ENCODE measurements around the gene KLF11. TPM values are rescaled to one million over a fixed set of nuclear protein-coding genes. Genes with fewer than 3 reads are reported as not detected.
"Not testable (repeated sequence)": the region's sequence is repeated elsewhere in the genome, so short reads cannot be mapped to it uniquely, and the experiment has no call there.

The KLF11 gene
- total RNA-seq, 1 experiment from 2014 or later, result 11.0 TPM

- no peak for DNase-seq (ENCODE audit: low read depth, low spot score)
- in situ Hi-C loops (cut with HindIII; ENCODE audit: low pct_unique_long_range_greater_than_20kb, low sequenced_read_pairs), result no loop called here
These were observed 40.4 kb downstream of the KLF11 start for GRCh38 chr2:10083692-10084211.

GRCh38 chr2:10084223-10084865 lies 41.0 kb downstream of the KLF11 start:
- in situ Hi-C loops (cut with HindIII; ENCODE audit: low pct_unique_long_range_greater_than_20kb, low sequenced_read_pairs), result no loop called here
- no peak for DNase-seq (ENCODE audit: low read depth, low spot score)

DNA sequence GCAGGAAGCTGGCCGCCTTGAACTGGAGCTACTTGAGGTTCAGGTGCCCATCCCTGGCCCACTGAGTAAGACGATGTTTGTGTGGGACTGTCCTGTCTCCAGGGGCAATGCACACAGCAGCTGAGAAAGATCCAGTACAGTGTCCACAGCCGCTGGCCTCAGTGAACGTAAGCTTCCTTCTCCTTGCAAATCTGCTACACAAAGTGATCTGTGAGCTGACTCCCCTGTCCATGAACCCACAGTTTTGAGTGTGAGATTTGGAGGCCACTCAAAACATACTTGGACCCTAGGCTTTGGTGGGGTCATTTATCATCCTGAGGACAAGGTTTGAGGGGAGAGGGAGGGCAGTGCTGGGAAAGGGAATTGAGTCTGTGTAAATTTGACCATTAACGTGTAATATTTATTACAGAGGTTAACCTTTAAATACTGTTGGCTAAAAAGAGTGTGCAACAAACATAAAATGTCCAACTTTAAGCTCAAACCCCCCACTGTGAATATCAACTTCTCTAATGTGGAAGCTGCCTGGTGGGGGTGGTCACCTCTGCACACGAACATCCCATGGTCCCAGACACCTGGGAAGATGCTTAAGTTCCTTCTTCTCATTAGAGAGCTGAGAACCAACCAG lies 41.8 kb downstream of the KLF11 start:
- in situ Hi-C loops (cut with HindIII; ENCODE audit: low pct_unique_long_range_greater_than_20kb, low sequenced_read_pairs), result no loop called here
- no peak for DNase-seq (ENCODE audit: low read depth, low spot score)

- in situ Hi-C loops (cut with HindIII; ENCODE audit: low pct_unique_long_range_greater_than_20kb, low sequenced_read_pairs), result no loop called here
- no peak for DNase-seq (ENCODE audit: low read depth, low spot score)
These were observed 42.3 kb downstream of the KLF11 start for GRCh38 chr2:10085668-10086059.

DNA sequence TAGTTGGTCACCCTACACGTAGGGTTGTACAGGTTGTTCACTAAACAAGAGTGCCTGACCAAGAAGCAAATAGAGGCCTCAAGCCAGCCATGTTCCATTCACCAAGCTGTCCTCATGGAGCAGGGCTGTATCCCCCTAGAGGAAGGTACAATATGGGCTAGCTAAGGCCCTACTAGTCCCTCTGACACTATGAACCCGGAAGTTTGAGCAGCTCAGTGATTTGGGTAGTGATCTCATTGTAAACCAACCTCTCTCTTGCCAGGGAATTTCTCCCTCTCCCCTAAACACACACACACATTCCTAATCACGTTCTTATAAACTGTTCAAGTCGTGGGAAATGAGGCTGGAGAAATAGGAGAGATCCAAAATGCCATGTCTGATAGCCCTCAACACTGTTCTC lies 43.6 kb downstream of the KLF11 start:
- no peak for DNase-seq (ENCODE audit: low read depth, low spot score)
- in situ Hi-C loops (cut with HindIII; ENCODE audit: low pct_unique_long_range_greater_than_20kb, low sequenced_read_pairs), result no loop called here

GRCh38 chr2:10087360-10087759 lies 44.0 kb downstream of the KLF11 start:
- in situ Hi-C loops (cut with HindIII; ENCODE audit: low pct_unique_long_range_greater_than_20kb, low sequenced_read_pairs), result no loop called here
- no peak for DNase-seq (ENCODE audit: low read depth, low spot score)

DNA sequence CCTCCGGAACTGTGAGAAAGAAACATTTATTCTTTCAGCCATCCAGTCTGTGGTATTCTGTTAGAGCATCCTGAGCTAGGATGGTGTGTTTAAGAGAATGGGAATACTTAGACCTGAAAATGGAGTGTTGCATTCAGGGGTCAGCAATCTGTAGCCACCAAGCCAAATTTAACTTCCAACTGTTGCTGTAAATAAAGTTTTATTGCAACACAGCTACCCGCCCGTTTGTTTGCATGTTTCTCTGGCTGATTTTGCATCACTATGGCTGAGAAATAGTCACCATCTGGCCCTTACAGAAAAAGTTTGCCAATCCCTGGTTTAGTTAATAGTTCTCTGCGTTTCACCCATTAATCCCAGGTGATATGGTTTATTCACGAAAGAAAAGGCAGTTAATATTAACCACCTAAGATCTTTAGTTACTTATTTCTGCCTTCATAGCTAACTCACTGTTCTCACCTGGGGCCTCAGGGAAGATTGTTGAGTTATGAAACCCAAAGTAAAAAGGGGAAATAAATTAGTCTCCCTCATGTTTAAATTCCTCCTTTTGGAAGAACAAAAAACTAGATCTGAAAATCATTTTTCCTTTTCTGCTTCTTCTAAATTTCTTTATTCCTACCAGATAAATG lies 46.3 kb downstream of the KLF11 start:
- in situ Hi-C loops (cut with HindIII; ENCODE audit: low pct_unique_long_range_greater_than_20kb, low sequenced_read_pairs), result no loop called here
- no peak for DNase-seq (ENCODE audit: low read depth, low spot score)

GRCh38 chr2:10091182-10091888 lies 48.0 kb downstream of the KLF11 start:
- in situ Hi-C loops (cut with HindIII; ENCODE audit: low pct_unique_long_range_greater_than_20kb, low sequenced_read_pairs), result no loop called here

DNA sequence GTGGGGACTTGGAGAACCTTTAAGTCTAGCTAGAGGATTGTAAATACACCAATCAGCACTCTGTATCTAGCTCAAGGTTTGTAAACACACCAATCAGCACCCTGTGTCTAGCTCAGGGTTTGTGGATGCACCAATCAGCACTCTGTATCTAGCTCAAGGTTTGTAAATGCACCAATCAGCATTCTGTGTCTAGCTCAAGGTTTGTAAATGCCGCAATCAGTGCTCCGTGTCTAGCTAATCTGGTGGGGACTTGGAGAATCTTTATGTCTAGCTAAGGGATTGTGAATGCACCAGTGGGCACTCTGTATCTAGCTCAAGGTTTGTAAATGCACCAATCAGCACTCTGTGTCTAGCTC lies 48.5 kb downstream of the KLF11 start:
- in situ Hi-C loops (cut with HindIII; ENCODE audit: low pct_unique_long_range_greater_than_20kb, low sequenced_read_pairs), result not testable (repeated sequence)

More at GRCh38 chr2:10091182-10091888, 48.0 kb downstream of the KLF11 start:
- no peak for DNase-seq (ENCODE audit: low read depth, low spot score)

GRCh38 chr2:10094271-10094814 lies 51.0 kb downstream of the KLF11 start:
- in situ Hi-C loops (cut with HindIII; ENCODE audit: low pct_unique_long_range_greater_than_20kb, low sequenced_read_pairs), result no loop called here
- no peak for DNase-seq (ENCODE audit: low read depth, low spot score)

More for the DNA sequence above, 48.5 kb downstream of the KLF11 start:
- DNase-seq (ENCODE audit: low read depth, low spot score), result not testable (repeated sequence)

GRCh38 chr2:10095175-10095574 lies 51.8 kb downstream of the KLF11 start:
- in situ Hi-C loops (cut with HindIII; ENCODE audit: low pct_unique_long_range_greater_than_20kb, low sequenced_read_pairs), result no loop called here
- no peak for DNase-seq (ENCODE audit: low read depth, low spot score)

- DNase-seq (ENCODE audit: low read depth, low spot score), result no peak
- in situ Hi-C loops (cut with HindIII; ENCODE audit: low pct_unique_long_range_greater_than_20kb, low sequenced_read_pairs), result no loop called here
These were observed 53.3 kb downstream of the KLF11 start for GRCh38 chr2:10096641-10097040.

DNA sequence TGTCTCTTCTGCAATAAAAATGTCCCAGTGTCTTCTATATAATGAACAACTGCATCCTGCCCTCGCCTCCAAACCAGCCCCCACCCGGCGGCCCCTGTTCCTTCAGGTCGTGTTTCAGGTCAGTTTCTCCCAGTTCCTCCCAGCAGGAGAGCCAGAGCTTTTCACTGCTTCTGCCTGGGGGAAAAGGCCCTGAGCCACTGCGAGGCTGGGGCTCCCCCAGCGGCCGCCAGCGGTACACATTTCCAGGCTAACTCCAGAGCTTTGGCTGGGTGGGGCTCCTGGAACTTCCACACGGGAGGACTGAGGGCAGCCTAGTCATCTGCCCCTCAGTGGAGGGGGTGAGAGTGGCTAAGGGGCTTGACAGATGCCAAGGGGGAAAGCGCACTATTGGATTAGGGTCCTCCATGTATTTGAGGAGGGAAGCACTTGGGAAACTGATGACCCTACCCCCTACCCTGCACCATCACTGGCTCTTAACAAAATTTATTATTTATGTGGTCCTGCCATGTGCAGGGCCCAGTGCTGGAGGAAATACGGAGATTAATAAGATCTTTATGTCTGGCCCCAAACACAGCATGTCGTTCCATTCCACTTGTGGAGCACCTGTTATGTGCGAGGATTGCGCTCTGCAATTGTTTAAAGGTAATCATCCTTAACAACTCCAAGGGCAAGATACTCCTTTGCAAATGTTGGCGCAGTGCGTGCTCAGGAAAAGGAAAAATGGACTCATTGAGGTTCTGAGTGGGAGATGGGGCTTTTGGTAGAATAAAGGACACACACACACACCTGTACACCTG lies 54.2 kb downstream of the KLF11 start:
- in situ Hi-C loops (cut with HindIII; ENCODE audit: low pct_unique_long_range_greater_than_20kb, low sequenced_read_pairs), result no loop called here
- DNase-seq (ENCODE audit: low read depth, low spot score), result peak; percentile 81

GRCh38 chr2:10101491-10101890 lies 58.1 kb downstream of the KLF11 start:
- DNase-seq (ENCODE audit: low read depth, low spot score), result no peak
- in situ Hi-C loops (cut with HindIII; ENCODE audit: low pct_unique_long_range_greater_than_20kb, low sequenced_read_pairs), result no loop called here

DNA sequence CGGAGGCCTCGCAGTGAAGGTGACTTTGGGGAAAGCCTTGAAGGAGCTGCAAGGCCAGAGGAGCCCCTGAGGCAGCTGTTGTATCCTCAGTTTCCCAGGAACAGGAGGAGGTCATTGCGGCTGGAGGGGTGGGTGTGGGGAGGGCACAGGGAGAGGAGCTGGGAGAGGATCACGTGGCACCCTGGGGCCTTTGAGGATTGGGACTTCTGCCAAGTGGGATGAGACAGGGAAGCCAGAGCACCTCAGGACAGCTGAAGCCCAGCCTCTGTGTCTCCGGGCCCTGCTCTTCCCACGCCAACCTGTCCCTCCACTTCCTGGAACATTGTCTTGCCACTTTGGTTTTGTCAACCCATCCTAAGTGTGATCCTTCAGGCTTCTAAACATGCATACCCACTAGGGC lies 59.8 kb downstream of the KLF11 start:
- in situ Hi-C loops (cut with HindIII; ENCODE audit: low pct_unique_long_range_greater_than_20kb, low sequenced_read_pairs), result no loop called here
- DNase-seq (ENCODE audit: low read depth, low spot score), result no peak
